IgD-negative memory B cell (primary cell): ENCODE results near the gene AFF3. TPM values are rescaled to one million over a fixed set of nuclear protein-coding genes. Genes with fewer than 3 reads are reported as not detected.

Experiments
- H3K27ac Mint-ChIP-seq, 3 donors: one replicate each; pipeline ENCODE4 v1.8.0; 2020 to 2022; ENCODE audit warnings: mild to moderate bottlenecking in 3 of 3, mixed read lengths in 3 of 3, moderate library complexity in 1 of 3
- H3K27me3 Mint-ChIP-seq: one replicate; pipeline ENCODE4 v1.8.0; 2021; ENCODE audit warnings: mixed read lengths
- H3K36me3 Mint-ChIP-seq: one replicate; pipeline ENCODE4 v1.8.0; 2020; ENCODE audit warnings: mild to moderate bottlenecking, mixed read lengths
- H3K4me1 Mint-ChIP-seq, 3 donors: one replicate each; pipeline ENCODE4 v1.8.0; 2020 to 2022; ENCODE audit warnings: mixed read lengths in 3 of 3, mild to moderate bottlenecking in 1 of 3
- H3K4me3 Mint-ChIP-seq, 4 donors: one replicate each; pipeline ENCODE4 v1.8.0; 2020 to 2022; ENCODE audit warnings: mild to moderate bottlenecking in 4 of 4, mixed read lengths in 4 of 4, moderate library complexity in 3 of 4
- H3K9me3 Mint-ChIP-seq, 3 donors: one replicate each; pipeline ENCODE4 v1.8.0; 2020 to 2021; ENCODE audit warnings: mixed read lengths in 3 of 3, mild to moderate bottlenecking in 1 of 3
- polyA plus RNA-seq: library from polyadenylated mRNA; unstranded; fragments of 300-500 nt; fragmentation: Illumina TruSeq; gene quantifications from one replicate; pipeline ENCODE4 v1.2.3, GENCODE V29; 2021

Gene AFF3
- polyA plus RNA-seq, 1 donor from 2014 or later, result 85.9 TPM

- no peaks in the 10 kb centered on the region for H3K9me3 Mint-ChIP-seq
- no peak overlapping the region for H3K27ac Mint-ChIP-seq
- no peaks in the 10 kb centered on the region for H3K27me3 Mint-ChIP-seq
- peaks cover 1 to 12% (median 11%) of the 10 kb centered on the region in 3 donors for H3K4me1 Mint-ChIP-seq
- H3K36me3 Mint-ChIP-seq, result peaks cover 7% of the 10 kb centered on the region
- no peak overlapping the region for H3K4me3 Mint-ChIP-seq
These were observed 297.1 kb downstream of the AFF3 start for GRCh38 chr2:99845296-99845695.

GRCh38 chr2:99842451-99842850, 299.9 kb downstream of the AFF3 start:
- Mint-ChIP-seq H3K27ac (peak overlapping the region in 1 of 3 donors; percentile 71), H3K4me1 (peaks cover 1 to 12% (median 11%) of the 10 kb centered on the region in 3 donors)

GRCh38 chr2:99841749-99842148, 300.6 kb downstream of the AFF3 start:
- peaks cover 10% of the 10 kb centered on the region for H3K36me3 Mint-ChIP-seq
- H3K27me3 Mint-ChIP-seq, result no peaks in the 10 kb centered on the region
- H3K4me3 Mint-ChIP-seq, result no peak overlapping the region
- H3K27ac Mint-ChIP-seq, result no peak overlapping the region
- no peaks in the 10 kb centered on the region for H3K9me3 Mint-ChIP-seq
- peaks cover 1 to 12% (median 11%) of the 10 kb centered on the region in 3 donors for H3K4me1 Mint-ChIP-seq

More at GRCh38 chr2:99842451-99842850, 299.9 kb downstream of the AFF3 start:
- H3K36me3 Mint-ChIP-seq, result peaks cover 10% of the 10 kb centered on the region
- no peak overlapping the region for H3K4me3 Mint-ChIP-seq
- no peaks in the 10 kb centered on the region for H3K27me3 Mint-ChIP-seq
- no peaks in the 10 kb centered on the region for H3K9me3 Mint-ChIP-seq

- Mint-ChIP-seq H3K27me3 (no peaks in the 10 kb centered on the region), H3K9me3 (no peaks in the 10 kb centered on the region), H3K36me3 (peaks cover 10% of the 10 kb centered on the region), H3K4me1 (peaks cover 1 to 12% (median 11%) of the 10 kb centered on the region in 3 donors), H3K27ac (peak overlapping the region in 2 of 3 donors; percentile 53), H3K4me3 (no peak overlapping the region)
These were observed 301.6 kb downstream of the AFF3 start for GRCh38 chr2:99840831-99841230.

GRCh38 chr2:99836690-99837605, 305.4 kb downstream of the AFF3 start:
- H3K9me3 Mint-ChIP-seq, result no peaks in the 10 kb centered on the region
- peak overlapping the region; percentile 12 to 55 (median 16) for H3K27ac Mint-ChIP-seq
- no peak overlapping the region for H3K4me3 Mint-ChIP-seq
- no peaks in the 10 kb centered on the region for H3K27me3 Mint-ChIP-seq
- peaks cover 1 to 9% (median 8%) of the 10 kb centered on the region in 3 donors for H3K4me1 Mint-ChIP-seq
- peaks cover 21% of the 10 kb centered on the region for H3K36me3 Mint-ChIP-seq

GRCh38 chr2:99834426-99834825, 308.0 kb downstream of the AFF3 start:
- no peak overlapping the region for H3K4me3 Mint-ChIP-seq

GRCh38 chr2:99833586-99834201, 308.7 kb downstream of the AFF3 start:
- no peak overlapping the region for H3K4me3 Mint-ChIP-seq
- no peaks in the 10 kb centered on the region for H3K9me3 Mint-ChIP-seq
- peaks cover 2 to 7% (median 3%) of the 10 kb centered on the region in 3 donors for H3K4me1 Mint-ChIP-seq
- H3K27me3 Mint-ChIP-seq, result no peaks in the 10 kb centered on the region
- no peak overlapping the region for H3K27ac Mint-ChIP-seq
- peaks cover 26% of the 10 kb centered on the region for H3K36me3 Mint-ChIP-seq

More at GRCh38 chr2:99834426-99834825, 308.0 kb downstream of the AFF3 start:
- H3K4me1 Mint-ChIP-seq, result peaks cover 0 to 4% (median 3%) of the 10 kb centered on the region in 3 donors
- peaks cover 21% of the 10 kb centered on the region for H3K36me3 Mint-ChIP-seq
- H3K27ac Mint-ChIP-seq, result no peak overlapping the region
- H3K27me3 Mint-ChIP-seq, result no peaks in the 10 kb centered on the region
- no peaks in the 10 kb centered on the region for H3K9me3 Mint-ChIP-seq

- H3K27ac Mint-ChIP-seq, result no peak overlapping the region
- H3K9me3 Mint-ChIP-seq, result no peaks in the 10 kb centered on the region
- no peak overlapping the region for H3K4me3 Mint-ChIP-seq
- no peaks in the 10 kb centered on the region for H3K27me3 Mint-ChIP-seq
- peaks cover 24% of the 10 kb centered on the region for H3K36me3 Mint-ChIP-seq
- H3K4me1 Mint-ChIP-seq, result peaks cover 6 to 11% (median 8%) of the 10 kb centered on the region in 3 donors
These were observed 309.5 kb downstream of the AFF3 start for GRCh38 chr2:99832926-99833325.

GRCh38 chr2:99831772-99832171, 310.6 kb downstream of the AFF3 start:
- Mint-ChIP-seq H3K36me3 (peaks cover 24% of the 10 kb centered on the region), H3K4me3 (no peak overlapping the region), H3K27me3 (no peaks in the 10 kb centered on the region), H3K27ac (peak overlapping the region in 1 of 3 donors; percentile 21), H3K4me1 (peaks cover 17 to 22% (median 18%) of the 10 kb centered on the region in 3 donors), H3K9me3 (no peaks in the 10 kb centered on the region)

- Mint-ChIP-seq H3K4me3 (peak overlapping the region in 2 of 4 donors; percentile 47 to 84), H3K27ac (peak overlapping the region in 2 of 3 donors; percentile 56 to 63), H3K27me3 (no peaks in the 10 kb centered on the region), H3K9me3 (no peaks in the 10 kb centered on the region), H3K4me1 (peaks cover 18 to 26% (median 25%) of the 10 kb centered on the region in 3 donors), H3K36me3 (peaks cover 13% of the 10 kb centered on the region)
These were observed 314.9 kb downstream of the AFF3 start for GRCh38 chr2:99827296-99827999.

- Mint-ChIP-seq H3K4me3 (no peak overlapping the region), H3K36me3 (peaks cover 13% of the 10 kb centered on the region), H3K4me1 (peaks cover 18 to 26% (median 25%) of the 10 kb centered on the region in 3 donors), H3K27me3 (no peaks in the 10 kb centered on the region), H3K27ac (no peak overlapping the region), H3K9me3 (no peaks in the 10 kb centered on the region)
These were observed 316.8 kb downstream of the AFF3 start for GRCh38 chr2:99825630-99826029.

- H3K9me3 Mint-ChIP-seq, result no peaks in the 10 kb centered on the region
- H3K4me1 Mint-ChIP-seq, result peaks cover 18 to 26% (median 25%) of the 10 kb centered on the region in 3 donors
- no peaks in the 10 kb centered on the region for H3K27me3 Mint-ChIP-seq
- no peak overlapping the region for H3K4me3 Mint-ChIP-seq
- H3K36me3 Mint-ChIP-seq, result peaks cover 9% of the 10 kb centered on the region
- no peak overlapping the region for H3K27ac Mint-ChIP-seq
These were observed 317.6 kb downstream of the AFF3 start for GRCh38 chr2:99824758-99825157.

- H3K4me1 Mint-ChIP-seq, result peaks cover 11 to 17% (median 16%) of the 10 kb centered on the region in 3 donors
- H3K27me3 Mint-ChIP-seq, result no peaks in the 10 kb centered on the region
- no peak overlapping the region for H3K4me3 Mint-ChIP-seq
- no peak overlapping the region for H3K27ac Mint-ChIP-seq
- H3K9me3 Mint-ChIP-seq, result no peaks in the 10 kb centered on the region
- H3K36me3 Mint-ChIP-seq, result no peaks in the 10 kb centered on the region
These were observed 319.7 kb downstream of the AFF3 start for GRCh38 chr2:99822474-99823207.

GRCh38 chr2:99821984-99822383, 320.4 kb downstream of the AFF3 start:
- no peak overlapping the region for H3K4me3 Mint-ChIP-seq
- no peaks in the 10 kb centered on the region for H3K27me3 Mint-ChIP-seq
- no peaks in the 10 kb centered on the region for H3K36me3 Mint-ChIP-seq
- H3K9me3 Mint-ChIP-seq, result no peaks in the 10 kb centered on the region
- H3K27ac Mint-ChIP-seq, result no peak overlapping the region
- peaks cover 4 to 10% (median 9%) of the 10 kb centered on the region in 3 donors for H3K4me1 Mint-ChIP-seq
